LNCaP clone FGC (cell line): ENCODE measurements around the gene ANAPC2.
A peak's percentile ranks its signal among the peaks of the same experiment; 100 is the strongest.

Experiments
- DNase-seq: peaks from one replicate; pipeline ENCODE4 v3.0.0-alpha.2; 2011; ENCODE audit warnings: low read depth
- H3K4me3 ChIP-seq: 2 replicates; pipeline ENCODE4 v1.5.1; 2011; ENCODE audit warnings: mild to moderate bottlenecking, low read depth, low read length, control low read depth
- TF ChIP-seq, protein P1 (sequence below): IDR thresholded peaks from 2 replicates; pipeline ENCODE4 v1.5.1; 2012; ENCODE audit warnings: mild to moderate bottlenecking; ENCODE audit not compliant: control insufficient read depth, insufficient read depth; ENCODE audit errors: extremely low read depth

ANAPC2 gene

DNA sequence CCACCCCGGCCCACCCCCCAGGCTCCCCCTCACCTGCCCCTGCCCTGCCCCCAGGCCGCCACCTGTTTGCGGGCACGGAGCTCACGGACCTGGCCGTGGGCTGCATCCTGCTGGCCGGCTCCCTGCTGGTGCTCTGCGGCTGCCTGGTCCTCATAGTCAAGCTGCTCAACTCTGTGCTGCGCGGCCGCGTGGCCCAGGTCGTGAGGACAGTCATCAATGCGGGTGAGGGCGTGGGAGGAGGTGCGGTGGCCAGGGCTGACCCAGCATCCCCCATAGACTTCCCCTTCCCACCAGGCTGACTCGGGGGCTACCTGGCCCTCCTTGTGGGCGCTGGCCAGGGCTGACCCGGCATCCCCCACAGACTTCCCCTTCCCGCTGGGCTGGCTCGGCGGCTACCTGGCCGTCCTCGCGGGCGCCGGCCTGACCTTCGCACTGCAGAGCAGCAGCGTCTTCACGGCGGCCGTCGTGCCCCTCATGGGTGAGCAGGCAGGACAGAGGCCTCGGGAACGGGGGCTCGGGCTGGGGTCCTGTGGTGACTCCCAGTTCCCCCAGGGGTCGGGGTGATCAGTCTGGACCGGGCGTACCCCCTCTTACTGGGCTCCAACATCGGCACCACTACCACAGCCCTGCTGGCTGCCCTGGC is 45.8 kb upstream of the ANAPC2 start:
- DNase-seq: no peak
- H3K4me3 ChIP-seq: no peak overlapping the region
- TF ChIP-seq, protein P1, sequence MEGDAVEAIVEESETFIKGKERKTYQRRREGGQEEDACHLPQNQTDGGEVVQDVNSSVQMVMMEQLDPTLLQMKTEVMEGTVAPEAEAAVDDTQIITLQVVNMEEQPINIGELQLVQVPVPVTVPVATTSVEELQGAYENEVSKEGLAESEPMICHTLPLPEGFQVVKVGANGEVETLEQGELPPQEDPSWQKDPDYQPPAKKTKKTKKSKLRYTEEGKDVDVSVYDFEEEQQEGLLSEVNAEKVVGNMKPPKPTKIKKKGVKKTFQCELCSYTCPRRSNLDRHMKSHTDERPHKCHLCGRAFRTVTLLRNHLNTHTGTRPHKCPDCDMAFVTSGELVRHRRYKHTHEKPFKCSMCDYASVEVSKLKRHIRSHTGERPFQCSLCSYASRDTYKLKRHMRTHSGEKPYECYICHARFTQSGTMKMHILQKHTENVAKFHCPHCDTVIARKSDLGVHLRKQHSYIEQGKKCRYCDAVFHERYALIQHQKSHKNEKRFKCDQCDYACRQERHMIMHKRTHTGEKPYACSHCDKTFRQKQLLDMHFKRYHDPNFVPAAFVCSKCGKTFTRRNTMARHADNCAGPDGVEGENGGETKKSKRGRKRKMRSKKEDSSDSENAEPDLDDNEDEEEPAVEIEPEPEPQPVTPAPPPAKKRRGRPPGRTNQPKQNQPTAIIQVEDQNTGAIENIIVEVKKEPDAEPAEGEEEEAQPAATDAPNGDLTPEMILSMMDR: no peak

DNA sequence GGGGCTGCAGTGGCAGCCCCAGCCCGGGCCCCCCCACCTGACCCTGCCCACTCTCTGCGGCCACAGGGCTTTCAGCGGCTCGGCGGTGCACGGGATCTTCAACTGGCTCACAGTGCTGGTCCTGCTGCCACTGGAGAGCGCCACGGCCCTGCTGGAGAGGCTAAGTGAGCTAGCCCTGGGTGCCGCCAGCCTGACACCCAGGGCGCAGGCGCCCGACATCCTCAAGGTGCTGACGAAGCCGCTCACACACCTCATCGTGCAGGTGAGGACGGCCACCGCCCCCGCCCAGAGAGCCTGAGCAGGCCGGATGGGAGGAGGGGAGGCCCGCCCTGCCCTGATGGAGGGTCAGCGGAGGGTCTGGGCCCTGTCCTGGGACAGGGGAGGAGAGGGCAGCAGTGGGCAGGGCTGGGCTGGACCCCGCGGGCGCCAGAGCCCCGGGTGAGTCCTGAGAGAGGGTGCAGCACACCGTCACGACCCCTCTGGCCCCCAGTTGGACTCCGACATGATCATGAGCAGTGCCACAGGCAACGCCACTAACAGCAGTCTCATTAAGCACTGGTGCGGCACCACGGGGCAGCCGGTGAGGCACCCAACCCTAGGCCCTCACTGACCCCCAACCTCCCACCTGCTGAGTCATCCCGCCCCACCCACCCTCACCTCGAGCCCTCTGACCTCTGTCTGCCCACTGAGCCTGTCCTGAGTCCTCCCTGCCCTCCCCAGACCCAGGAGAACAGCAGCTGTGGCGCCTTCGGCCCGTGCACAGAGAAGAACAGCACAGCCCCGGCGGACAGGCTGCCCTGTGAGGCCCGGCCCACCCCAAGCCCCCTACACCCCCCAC is 45.0 kb upstream of the ANAPC2 start:
- TF ChIP-seq, protein P1: no peak
- DNase-seq: no peak
- no peak overlapping the region for H3K4me3 ChIP-seq

DNA sequence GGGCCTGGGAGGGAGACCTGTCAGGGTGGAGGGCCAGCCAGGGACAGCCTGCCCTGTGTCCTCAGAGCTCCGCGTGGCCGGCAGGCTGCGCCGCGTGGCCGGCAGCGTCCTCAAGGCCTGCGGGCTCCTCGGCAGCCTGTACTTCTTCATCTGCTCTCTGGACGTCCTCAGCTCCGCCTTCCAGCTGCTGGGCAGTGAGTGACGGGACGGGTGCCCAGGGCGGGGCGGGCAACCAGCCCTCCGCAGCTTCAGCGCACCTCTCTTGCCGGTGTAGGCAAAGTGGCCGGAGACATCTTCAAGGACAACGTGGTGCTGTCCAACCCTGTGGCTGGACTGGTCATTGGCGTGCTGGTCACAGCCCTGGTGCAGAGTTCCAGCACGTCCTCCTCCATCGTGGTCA is 44.1 kb upstream of the ANAPC2 start:
- H3K4me3 ChIP-seq: peak overlapping the region; percentile 50
- no peak for DNase-seq
- TF ChIP-seq, protein P1: no peak

DNA sequence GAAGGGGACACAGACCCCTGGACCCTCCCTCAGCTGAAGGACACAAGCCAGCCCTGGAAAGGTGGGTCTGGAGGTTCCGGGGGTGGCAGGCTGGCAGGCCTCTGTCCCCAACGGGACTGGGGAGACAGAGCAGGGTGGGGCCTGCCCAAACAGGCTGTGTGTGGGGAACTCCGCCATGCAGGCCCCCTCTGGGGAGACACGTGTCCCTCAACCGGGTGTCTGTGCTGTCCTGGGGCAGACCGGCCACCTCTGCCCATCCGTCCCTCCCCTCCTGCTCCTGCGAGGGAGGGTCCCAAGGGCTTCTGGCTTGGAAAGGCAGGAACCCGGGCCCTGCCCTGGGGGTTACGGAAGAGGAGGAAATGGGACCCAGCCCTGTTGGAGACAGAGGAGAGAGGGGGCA is 43.7 kb upstream of the ANAPC2 start:
- DNase-seq: no peak
- H3K4me3 ChIP-seq: peak overlapping the region; percentile 50
- TF ChIP-seq, protein P1: no peak

DNA sequence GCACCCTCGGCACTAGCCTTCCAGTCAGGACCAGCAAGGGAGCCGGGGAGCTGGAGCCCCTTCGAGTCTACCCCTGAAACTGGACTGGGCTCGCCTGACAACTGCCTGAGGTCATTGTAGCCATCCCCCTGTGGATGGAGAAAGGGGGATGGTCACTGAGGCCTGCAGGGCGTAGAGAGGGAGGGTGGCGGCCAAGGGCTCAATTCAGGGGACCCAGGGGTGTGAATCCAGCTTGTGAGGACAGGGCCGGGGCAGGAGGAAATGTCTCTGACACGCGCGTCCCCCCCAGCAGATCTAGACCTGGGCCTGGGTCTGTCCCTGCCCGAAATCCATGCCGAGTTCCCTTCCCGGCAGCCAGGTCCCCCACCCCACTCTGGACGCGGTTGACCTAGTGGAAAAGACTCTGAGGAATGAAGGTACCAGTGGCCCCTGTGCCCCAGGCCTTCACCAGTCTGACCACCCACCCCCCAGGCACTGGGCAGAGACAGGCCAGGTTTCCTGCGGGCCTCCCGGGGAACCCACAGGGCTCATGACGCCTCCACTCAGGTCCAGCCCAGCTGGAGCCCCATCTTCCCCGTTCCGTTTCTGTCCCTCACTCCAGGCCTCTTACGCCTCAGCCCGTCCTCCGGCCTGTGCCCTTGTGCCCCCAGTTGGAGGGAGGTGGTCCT is 43.1 kb upstream of the ANAPC2 start:
- TF ChIP-seq, protein P1: no peak
- DNase-seq: no peak
- peak overlapping the region; percentile 50 for H3K4me3 ChIP-seq

DNA sequence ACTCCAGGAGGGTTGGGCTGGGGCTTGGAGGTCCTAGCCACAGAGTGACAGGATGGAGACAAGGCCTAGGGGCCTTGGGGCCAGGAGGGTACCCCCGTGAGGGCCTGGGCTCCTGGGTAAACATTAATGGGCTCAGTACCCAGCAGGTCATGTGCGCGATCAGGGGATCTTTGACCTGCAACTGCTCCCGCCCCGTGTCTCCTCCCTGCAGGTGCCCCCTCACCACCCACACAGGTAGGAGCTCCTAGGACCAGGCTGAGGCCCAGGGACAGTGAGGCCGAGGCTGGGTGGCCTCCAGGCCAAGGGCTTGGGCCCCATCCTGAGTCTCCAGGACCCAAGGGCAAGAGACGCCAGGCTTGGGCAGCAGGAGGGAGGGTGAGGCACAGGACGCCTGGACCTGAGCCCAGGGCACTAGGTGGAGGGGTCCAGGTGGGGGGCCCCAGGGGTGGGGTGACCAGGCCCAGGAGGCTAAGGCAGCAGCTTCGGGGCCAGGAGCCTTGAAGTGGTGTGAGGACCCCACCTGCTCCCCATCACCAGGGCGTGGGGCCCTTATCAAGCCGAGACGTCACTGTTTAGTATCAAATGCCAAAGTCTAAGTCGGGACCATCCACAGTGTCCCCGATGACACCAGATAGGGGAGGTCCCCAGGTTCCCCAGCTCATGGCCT is 42.5 kb upstream of the ANAPC2 start, which contains the start of gene SLC34A3:
TSS of gene SLC34A3 (plus strand) at position 197 of the 667 bp plus-strand sequence. CDS start 802 bp downstream, outside the sequence.
- DNase-seq: no peak
- H3K4me3 ChIP-seq: peak within 1 kb of the TSS; percentile 50
- TF ChIP-seq, protein P1: no peak
